SK-N-SH (cell line): ENCODE results near the gene CDKAL1.

Experiments
- EZH2phosphoT487 ChIP-seq: fragments of 200-600 bp; sonication (generic); IDR thresholded peaks from 2 replicates; pipeline ENCODE4 v1.6.1; 2017; ENCODE audit warnings: low read depth, mixed run types, mild to moderate bottlenecking, antibody characterized with exemption, moderate library complexity, borderline replicate concordance
- MAX ChIP-seq: IDR thresholded peaks from 2 replicates; pipeline ENCODE4 v1.4.0; 2012; ENCODE audit warnings: low read depth

DNA sequence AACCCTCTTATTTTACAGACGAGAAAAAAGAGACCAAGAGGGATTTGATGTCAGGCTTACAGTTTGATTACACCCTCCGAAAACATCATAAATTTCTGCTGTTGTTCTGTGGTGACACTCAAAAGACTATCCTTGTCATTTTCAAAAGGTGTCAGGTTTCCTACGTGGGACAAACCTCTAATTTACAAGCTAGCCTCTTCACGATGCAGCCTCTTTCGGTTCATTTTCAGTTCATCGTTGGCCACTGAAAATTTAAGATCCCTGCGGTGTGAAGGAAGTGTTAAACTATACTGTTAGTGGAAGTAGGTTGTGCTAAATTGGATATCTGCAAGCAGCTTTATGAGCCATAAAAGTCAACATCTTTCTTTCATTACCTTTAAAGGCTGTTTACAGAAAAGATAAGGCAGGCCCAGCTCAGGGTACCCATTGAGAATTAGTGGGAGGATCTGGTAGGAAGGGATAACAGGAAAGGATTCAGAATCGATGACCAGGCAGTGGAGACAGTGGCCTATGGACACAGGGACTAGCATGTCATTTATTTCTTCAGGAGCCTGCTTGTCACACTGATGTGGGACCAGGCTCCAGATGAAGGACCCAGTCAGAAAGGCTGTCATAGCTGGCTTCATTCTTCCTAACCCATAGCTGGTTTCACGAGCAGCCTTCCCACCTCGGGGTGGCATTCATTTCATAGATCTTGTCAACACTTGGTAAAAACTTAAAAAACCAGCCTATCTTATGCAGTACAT, 730.2 kb downstream of the CDKAL1 start:
- TF ChIP-seq EZH2phosphoT487 = no peak
- no peak for TF ChIP-seq MAX
